Stimulated activated naive CD8-positive, alpha-beta T cell treated with anti-CD3 and anti-CD28 coated beads, Interleukin-15, Interleukin-2, amounts not matched to agents 100 ng/mL and 50 ng/mL, for 24 hours (primary cell): ENCODE measurements around the gene HES5.

Experiments
- H3K27ac Mint-ChIP-seq: one replicate; pipeline ENCODE4 v1.8.0; 2021; ENCODE audit warnings: mild to moderate bottlenecking, mixed read lengths
- H3K27me3 Mint-ChIP-seq: one replicate; pipeline ENCODE4 v1.8.0; 2021; ENCODE audit warnings: mixed read lengths
- H3K36me3 Mint-ChIP-seq: one replicate; pipeline ENCODE4 v1.8.0; 2021; ENCODE audit warnings: low read depth, mixed read lengths
- H3K4me1 Mint-ChIP-seq: one replicate; pipeline ENCODE4 v1.8.0; 2021; ENCODE audit warnings: low read depth, mixed read lengths
- H3K4me3 Mint-ChIP-seq: one replicate; pipeline ENCODE4 v1.8.0; 2021; ENCODE audit warnings: mild to moderate bottlenecking, mixed read lengths
- H3K9me3 Mint-ChIP-seq: one replicate; pipeline ENCODE4 v1.8.0; 2021; ENCODE audit warnings: mixed read lengths

The HES5 gene

DNA sequence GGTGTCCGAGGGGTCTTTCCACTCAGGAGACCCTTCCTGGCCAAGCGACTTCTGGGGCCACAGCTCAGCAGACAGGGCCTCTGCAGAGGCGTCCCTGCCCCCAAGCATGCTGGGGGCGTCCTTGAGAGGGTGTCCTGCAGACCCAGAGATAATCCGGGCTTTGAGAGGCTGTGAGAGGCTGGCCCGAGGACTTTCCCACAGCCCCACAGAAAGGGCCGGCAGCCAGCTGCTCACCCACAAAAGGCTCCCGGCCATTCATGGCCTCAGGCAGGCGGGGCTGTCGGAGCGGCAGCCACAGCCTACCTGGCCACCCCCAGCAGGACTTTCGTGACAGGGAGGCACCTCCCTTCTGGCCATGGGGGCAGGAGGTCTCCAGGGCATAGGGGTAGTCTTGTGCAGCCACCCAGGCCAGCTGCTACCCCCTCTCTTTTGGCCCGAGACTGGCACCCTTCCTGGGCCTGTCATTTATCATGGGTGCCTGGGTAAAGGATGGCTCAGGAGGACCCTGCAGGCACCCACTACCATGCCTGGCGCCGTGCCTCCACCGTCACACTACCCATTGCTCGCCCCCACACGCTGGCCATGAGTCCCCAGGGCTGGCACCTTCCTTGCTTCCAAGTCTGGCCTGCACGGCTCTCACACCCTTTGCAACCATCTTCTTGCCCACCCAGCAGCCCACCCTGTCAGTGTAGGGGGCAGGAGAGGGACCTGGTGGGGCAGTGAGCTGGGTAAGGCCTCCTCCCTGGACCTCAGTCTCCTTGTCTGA, 15.0 kb upstream of the HES5 start:
- H3K9me3 Mint-ChIP-seq = no peaks in the 10 kb centered on the region
- no peak overlapping the region for H3K27ac Mint-ChIP-seq
- no peaks in the 10 kb centered on the region for H3K36me3 Mint-ChIP-seq
- H3K4me1 Mint-ChIP-seq = peaks cover 29% of the 10 kb centered on the region
- H3K4me3 Mint-ChIP-seq = no peak overlapping the region
- no peaks in the 10 kb centered on the region for H3K27me3 Mint-ChIP-seq

DNA sequence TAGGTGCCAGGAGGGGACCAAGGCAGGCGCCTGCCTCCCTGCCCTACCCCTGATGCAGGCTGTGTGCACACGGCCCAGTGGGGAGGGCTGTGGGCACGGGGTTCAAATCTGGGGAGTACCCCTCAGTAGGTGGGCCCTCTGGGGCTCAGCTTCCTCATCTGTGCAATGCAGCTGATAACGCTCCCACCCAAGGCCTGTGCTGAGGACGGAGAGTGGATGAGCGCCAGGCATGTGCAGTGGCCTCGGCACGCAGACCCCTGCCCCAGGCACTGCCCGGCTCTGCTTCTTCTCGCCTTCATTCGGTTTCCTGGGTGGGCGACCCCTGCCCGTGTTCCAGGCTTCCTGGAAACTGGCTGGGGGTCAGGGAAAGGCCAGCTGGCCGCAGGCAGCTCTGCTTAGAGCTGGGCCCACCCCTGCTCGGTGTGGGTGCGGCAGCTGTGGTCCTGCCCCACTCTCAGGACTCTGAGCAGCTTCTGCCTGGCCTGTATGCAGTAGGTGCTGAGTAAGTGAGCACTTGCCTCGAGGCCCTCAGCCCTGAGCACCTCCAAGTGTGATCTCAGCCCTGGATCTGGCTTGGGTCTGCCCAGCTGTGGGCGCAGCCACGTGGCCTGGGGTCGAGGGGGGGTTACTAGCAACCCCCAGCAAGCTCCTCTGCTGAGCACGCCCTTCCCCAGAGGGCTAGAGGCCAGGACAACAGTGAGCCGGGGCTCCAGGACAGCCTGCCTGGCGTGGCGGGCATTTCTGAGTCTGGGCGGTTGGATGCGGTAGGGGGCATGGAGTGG, 14.2 kb upstream of the HES5 start:
- Mint-ChIP-seq H3K4me3 (no peak overlapping the region), H3K9me3 (no peaks in the 10 kb centered on the region), H3K4me1 (peaks cover 21% of the 10 kb centered on the region), H3K27ac (no peak overlapping the region), H3K36me3 (no peaks in the 10 kb centered on the region), H3K27me3 (no peaks in the 10 kb centered on the region)

DNA sequence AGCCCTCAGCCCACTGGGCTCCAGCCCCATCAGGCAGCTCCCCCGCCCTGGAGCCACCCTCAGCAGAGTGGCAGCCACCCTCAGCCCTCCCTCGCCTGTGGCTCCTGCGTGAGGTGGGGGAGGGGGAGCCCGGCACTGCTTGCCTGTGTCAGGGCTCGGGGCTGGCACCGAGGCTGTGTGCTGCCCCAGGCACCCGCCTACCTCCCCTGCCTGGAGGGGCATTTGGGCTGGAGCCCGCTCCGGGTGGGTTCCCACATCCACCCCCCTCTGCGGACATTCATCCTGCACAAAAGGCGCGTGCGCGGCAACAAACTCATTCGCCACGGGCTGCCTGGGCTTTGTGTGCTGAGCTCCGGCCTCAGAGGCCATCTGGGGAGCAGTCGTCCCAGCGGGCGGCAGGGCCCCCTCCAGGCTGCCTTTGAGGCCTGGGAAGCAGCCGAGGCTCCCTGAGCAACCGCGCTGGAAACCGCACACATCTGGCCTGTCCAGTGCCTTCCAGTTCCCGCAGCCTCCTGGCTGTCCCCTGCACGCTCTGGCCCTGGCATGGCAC, 13.6 kb upstream of the HES5 start:
- H3K36me3 Mint-ChIP-seq = no peaks in the 10 kb centered on the region
- no peak overlapping the region for H3K27ac Mint-ChIP-seq
- H3K27me3 Mint-ChIP-seq = no peaks in the 10 kb centered on the region
- no peaks in the 10 kb centered on the region for H3K9me3 Mint-ChIP-seq
- no peak overlapping the region for H3K4me3 Mint-ChIP-seq
- peaks cover 15% of the 10 kb centered on the region for H3K4me1 Mint-ChIP-seq

DNA sequence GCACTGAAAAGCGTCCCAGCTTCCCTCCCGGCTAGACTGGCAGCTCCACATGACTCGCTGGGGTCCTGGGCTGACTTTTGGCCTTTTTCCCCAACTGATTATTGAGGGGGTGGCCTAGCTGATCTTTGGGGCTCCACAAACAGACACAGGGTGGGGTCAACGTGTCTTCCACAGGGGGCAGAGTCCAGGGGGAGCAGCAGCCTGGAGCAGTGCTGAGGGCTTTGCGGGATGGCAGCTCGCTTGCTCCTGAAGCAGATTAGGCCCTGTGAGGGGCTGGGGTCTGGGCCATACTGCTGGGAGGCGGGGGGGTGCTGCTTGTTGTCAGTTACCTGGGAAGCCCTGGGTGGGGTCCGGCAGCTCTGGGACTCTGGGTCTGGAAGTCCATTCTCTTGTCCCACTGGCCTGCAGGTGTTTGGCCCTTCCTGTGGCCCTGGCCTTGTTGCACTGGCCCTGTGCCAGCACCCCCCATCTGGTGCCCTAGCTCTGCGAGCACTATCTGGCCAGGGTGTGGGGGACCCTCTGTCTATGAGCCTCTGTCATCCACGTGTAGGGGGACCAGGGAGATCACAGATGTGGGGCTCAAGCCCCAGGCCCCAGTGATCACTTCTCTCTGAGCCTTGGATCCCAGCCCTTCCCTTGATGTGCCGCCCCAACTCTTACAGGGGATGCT, 12.3 kb upstream of the HES5 start:
- H3K36me3 Mint-ChIP-seq = no peaks in the 10 kb centered on the region

DNA sequence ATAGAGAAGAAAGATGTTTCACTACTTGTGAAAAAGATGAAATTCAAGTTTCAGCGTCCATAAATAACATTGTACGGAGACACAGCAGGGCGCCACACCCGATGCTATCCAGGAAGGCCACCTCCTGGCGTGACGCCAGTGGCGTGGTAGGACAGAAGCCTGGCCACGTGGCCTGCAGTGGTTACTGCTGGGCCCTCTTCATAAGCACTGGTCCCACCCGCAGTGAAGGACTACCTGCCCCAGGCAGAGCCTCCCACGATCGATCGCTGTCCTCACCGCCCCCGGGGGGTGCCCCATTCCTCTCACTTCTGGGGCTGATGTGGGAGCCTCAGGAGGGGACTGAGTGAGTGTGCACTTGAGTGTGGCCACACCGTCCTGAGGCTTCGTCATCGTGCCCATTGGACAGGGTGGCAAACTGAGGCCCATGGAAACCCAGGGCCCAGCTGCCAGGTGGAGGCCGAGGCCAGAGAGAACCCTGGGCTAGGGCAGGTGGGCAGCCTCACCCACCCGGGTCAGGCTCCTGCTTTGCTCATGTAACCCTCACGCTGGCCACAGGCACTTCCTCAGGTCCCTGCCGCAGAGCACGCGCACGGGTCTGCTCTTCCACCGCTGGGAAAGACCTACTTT, 11.7 kb upstream of the HES5 start:
- Mint-ChIP-seq H3K4me1 (peaks cover 5% of the 10 kb centered on the region), H3K9me3 (no peaks in the 10 kb centered on the region), H3K4me3 (no peak overlapping the region), H3K36me3 (no peaks in the 10 kb centered on the region), H3K27me3 (no peaks in the 10 kb centered on the region), H3K27ac (no peak overlapping the region)

More for the DNA sequence above, 12.3 kb upstream of the HES5 start:
- Mint-ChIP-seq H3K4me1 (peaks cover 5% of the 10 kb centered on the region), H3K9me3 (no peaks in the 10 kb centered on the region), H3K27ac (no peak overlapping the region), H3K4me3 (no peak overlapping the region), H3K27me3 (no peaks in the 10 kb centered on the region)

DNA sequence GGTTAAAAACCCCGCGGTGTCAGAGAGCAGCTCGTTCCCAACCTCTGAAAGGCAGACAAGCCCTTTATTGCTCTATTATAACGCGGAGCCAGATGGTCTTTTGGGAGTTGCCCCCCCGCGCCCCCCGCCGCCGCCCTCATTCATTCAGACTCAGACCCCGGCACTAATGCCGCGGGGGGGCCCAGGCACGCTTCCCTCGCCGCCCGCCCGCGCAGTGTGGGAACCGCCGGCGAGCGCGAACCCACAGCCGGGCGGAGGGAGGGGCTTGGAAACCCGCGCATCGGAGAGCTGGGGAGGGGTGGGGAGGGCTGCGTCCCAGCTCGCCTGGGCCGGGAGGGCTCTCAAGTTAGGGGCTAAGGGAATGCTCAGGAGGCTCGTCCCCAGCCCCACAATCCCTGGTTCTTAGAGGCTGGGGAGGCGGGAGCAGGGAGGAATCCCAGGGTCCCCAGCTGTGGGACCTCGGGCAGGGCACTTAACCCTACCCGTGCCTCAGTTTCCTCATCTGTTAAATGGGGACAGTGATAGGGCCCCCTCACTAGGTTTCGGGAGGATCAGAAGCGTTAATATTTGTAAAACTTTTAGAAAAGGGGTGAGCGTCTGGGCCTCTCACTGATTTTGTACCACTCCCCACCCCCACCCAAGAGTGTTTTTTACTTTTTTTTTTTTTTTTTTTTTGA, 10.9 kb upstream of the HES5 start:
- Mint-ChIP-seq H3K4me1 (peaks cover 5% of the 10 kb centered on the region), H3K27me3 (no peaks in the 10 kb centered on the region), H3K27ac (no peak overlapping the region), H3K4me3 (no peak overlapping the region), H3K9me3 (no peaks in the 10 kb centered on the region), H3K36me3 (no peaks in the 10 kb centered on the region)

DNA sequence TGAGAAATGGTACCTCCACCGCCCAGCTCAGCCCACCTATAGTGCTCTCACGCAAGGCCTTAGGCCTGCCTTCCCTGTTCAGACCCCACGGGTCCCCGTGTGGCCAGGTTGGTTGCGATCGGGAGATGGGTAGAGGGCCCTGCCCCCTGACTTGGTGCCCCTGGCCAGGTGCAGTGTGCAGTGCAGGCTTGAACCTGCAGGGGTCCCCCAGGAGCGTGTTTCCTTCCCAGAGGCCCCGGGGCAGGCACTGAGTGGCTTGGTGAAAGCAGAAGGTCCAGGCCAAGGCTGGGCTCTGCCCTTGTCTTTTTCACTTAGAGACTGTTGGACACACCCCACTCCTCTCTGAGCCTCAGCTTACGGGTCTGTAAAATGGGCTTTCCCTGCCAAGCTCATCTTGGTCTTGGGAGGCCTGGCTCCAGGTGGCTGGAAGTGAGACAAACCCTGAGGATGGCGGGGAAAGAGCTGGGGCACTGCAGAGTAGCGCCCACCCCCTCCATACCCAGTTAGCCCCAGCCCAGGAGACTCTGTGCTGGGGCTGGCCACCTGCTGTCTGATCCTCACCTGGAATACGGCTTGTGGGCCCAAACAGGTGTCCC, 9.3 kb upstream of the HES5 start:
- H3K9me3 Mint-ChIP-seq = no peaks in the 10 kb centered on the region
- H3K27me3 Mint-ChIP-seq = peaks cover 4% of the 10 kb centered on the region
- H3K27ac Mint-ChIP-seq = no peak overlapping the region
- H3K4me3 Mint-ChIP-seq = no peak overlapping the region
- H3K36me3 Mint-ChIP-seq = no peaks in the 10 kb centered on the region
- peaks cover 5% of the 10 kb centered on the region for H3K4me1 Mint-ChIP-seq

DNA sequence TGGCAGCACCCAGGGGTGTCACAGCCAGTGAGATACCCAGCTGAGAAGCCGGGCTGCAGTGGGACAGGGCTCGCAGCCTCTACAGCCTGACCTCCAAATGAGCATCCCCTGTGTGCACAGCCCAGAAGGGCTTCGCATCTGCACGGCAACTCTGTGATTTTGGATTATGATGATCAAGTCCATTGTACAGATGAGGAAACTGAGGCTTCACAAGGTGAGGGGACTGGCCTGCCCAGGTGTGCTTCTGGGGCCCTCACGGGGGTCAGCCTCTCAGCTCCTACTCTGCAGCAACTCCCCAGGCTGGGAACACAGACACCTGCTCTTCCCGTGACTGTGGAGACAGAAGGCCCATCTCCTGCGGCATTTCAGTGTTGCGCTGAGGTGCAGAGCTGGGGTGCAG, 8.8 kb upstream of the HES5 start:
- H3K4me3 Mint-ChIP-seq = no peak overlapping the region
- no peaks in the 10 kb centered on the region for H3K36me3 Mint-ChIP-seq
- H3K27me3 Mint-ChIP-seq = peaks cover 6% of the 10 kb centered on the region
- peaks cover under 1% of the 10 kb centered on the region for H3K4me1 Mint-ChIP-seq
- no peaks in the 10 kb centered on the region for H3K9me3 Mint-ChIP-seq
- no peak overlapping the region for H3K27ac Mint-ChIP-seq

DNA sequence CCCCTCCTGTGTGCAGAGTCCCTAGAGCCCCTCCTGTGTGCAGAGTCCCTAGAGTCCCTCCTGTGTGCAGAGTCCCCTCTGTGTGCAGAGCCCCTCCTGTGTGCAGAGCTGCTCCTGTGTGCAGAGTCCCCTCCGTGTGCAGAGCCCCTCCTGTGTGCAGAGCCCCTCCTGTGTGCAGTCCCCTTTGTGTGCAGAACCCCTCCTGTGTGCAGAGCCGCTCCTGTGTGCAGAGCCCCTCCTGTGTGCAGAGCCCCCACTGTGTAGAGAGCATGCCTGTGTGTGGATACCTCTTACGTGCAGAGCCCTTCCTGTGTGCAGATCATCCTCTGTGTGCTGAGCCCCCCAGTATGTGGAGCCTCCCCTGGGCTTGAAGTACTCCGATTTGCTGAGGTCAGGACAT, 8.3 kb upstream of the HES5 start:
- Mint-ChIP-seq H3K4me3 (no peak overlapping the region), H3K27ac (no peak overlapping the region), H3K27me3 (peaks cover 7% of the 10 kb centered on the region), H3K4me1 (no peaks in the 10 kb centered on the region), H3K36me3 (no peaks in the 10 kb centered on the region), H3K9me3 (no peaks in the 10 kb centered on the region)

DNA sequence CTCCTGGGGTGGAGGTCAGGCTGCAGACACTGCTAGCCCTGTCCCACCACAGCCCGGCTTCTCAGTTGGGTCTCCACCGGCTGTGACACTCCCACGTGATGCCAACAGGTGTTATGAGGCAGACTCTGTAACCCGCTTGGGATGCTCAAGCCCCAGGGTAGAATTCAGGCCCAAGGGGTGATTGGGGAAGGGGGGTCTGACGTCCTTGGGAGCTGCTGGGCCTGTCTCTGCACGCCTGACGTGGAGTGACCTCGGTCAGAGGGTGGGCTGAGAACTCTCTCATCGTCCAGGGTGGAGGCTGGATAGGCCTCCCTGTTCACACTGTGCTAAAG, 7.7 kb upstream of the HES5 start:
- Mint-ChIP-seq H3K27me3 (peaks cover 7% of the 10 kb centered on the region), H3K9me3 (no peaks in the 10 kb centered on the region), H3K4me1 (no peaks in the 10 kb centered on the region), H3K36me3 (no peaks in the 10 kb centered on the region), H3K4me3 (no peak overlapping the region), H3K27ac (no peak overlapping the region)

DNA sequence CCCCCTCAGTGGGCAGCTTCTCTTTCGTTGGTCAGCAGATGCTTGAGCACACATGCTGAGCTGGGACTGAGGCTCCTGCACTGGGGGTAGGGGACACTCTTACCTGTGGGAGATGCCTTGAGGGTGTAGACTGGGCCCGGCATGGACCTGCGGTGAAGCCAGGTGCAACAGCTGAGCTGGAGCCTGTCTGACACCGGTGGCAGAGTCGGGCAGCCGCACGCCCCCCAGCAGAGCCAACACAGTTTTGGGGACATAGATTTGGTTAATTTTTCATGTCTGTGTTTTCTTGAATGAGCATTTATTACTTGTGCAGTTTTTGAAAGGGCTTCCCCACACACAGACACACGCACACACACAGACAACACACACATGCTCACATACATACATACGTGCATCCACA, 5.9 kb upstream of the HES5 start:
- no peak overlapping the region for H3K4me3 Mint-ChIP-seq
- no peak overlapping the region for H3K27ac Mint-ChIP-seq
- peaks cover 9% of the 10 kb centered on the region for H3K27me3 Mint-ChIP-seq
- H3K9me3 Mint-ChIP-seq = no peaks in the 10 kb centered on the region
- H3K4me1 Mint-ChIP-seq = peaks cover under 1% of the 10 kb centered on the region
- H3K36me3 Mint-ChIP-seq = no peaks in the 10 kb centered on the region

DNA sequence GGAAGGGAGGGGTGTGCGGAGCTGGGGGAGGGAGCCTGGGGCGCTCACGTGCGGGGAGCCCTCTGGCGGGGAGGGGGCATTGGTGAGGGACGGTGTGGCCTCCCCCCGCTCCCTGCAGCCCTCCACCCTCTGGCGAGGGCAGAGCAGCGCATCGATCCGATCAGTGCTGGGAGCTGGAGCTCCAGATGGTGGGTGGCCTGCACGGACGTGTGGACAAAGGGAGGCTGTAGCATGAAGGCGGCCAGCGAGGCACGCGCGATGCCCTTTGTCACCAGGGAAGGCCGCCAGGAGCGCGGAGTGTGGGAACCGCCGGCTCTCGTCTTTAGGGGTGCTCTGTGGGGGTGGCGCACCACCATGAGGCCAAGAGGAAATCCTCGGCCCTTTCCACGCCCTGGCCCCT, 5.4 kb upstream of the HES5 start:
- H3K36me3 Mint-ChIP-seq = no peaks in the 10 kb centered on the region
- peaks cover 12% of the 10 kb centered on the region for H3K27me3 Mint-ChIP-seq
- peaks cover 5% of the 10 kb centered on the region for H3K4me1 Mint-ChIP-seq
- H3K9me3 Mint-ChIP-seq = no peaks in the 10 kb centered on the region
- no peak overlapping the region for H3K27ac Mint-ChIP-seq
- no peak overlapping the region for H3K4me3 Mint-ChIP-seq

DNA sequence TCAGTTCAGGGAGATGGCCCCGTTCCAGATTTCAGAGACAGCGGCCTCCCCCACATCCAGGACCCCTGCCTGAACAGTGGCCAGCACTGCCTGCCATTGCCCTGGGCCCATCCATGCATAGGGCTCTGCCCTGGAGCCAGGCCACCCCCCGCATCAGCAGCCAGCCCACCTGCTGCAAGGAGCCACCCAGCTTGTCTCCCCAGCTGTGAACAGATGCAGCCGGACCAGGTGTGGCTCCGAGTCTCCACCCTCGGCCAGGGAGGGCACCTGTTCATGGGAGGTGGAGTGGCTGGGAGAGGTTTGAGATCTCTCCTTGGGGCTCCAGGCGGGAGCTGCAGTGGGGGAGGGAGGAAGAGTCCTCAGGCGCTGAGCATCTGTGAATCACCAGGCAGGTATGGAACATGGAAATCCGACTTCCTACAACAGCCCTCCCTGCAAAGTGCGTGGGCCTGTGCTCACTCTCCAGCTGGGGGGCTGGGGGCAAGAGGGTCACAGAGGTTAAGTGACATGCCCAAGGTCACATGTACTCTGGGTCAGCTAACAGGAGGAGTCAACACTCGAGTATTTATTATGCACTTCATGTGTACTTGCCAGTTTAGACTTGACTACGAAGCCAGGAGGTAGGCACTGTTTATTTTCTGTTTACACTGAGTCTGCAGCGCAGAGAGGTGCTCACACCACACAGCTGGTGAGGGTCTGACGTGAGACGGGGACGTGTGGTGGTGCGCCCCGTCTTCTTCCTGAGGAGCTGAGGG, 4.8 kb upstream of the HES5 start:
- peaks cover 12% of the 10 kb centered on the region for H3K27me3 Mint-ChIP-seq
- no peak overlapping the region for H3K4me3 Mint-ChIP-seq
- no peaks in the 10 kb centered on the region for H3K9me3 Mint-ChIP-seq

DNA sequence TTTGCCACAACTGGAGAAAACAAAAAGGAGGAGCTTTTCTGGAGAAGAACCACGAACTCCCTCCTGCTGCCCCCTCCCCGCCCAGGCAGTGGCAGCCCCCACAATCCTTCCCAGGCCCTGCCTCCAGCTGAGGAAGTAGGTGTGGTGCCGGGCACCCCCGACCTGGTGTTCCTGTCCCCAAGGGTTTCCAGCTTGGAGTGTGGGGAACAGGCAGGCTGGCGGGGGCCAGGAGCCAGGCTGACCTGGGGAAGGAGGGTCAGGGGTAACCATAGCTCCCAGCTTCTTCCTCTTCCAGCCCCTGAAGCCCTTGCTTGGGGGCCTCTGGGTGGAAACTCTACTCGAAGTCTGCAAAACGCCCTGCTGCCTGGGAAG, 4.2 kb upstream of the HES5 start:
- Mint-ChIP-seq H3K4me1 (peaks cover 5% of the 10 kb centered on the region), H3K36me3 (no peaks in the 10 kb centered on the region), H3K9me3 (no peaks in the 10 kb centered on the region), H3K27ac (no peak overlapping the region), H3K4me3 (no peak overlapping the region), H3K27me3 (peaks cover 12% of the 10 kb centered on the region)

More for the DNA sequence above, 4.8 kb upstream of the HES5 start:
- peaks cover 5% of the 10 kb centered on the region for H3K4me1 Mint-ChIP-seq
- no peaks in the 10 kb centered on the region for H3K36me3 Mint-ChIP-seq
- H3K27ac Mint-ChIP-seq = no peak overlapping the region
